HepG2 (cell line): ENCODE measurements around the gene ZMYND12. TPM values are rescaled to one million over a fixed set of nuclear protein-coding genes. Genes with fewer than 3 reads are reported as not detected.

ENCODE experiments used
- ATAC-seq: fragments of 200-7000 bp; cut with Tn5 transposase; 3 replicates; pipeline ENCODE4 v1.9.1; 2020; ENCODE audit warnings: mild to moderate bottlenecking, moderate library complexity
- BruUV-seq: library from RNA; stranded (reverse); fragments of 400-500 nt; replicated peaks from 2 replicates; lab custom pipeline; 2021; lab: Mats Ljungman, UMichigan
- CTCF ChIA-PET: fragments of 300-600 bp; formaldehyde crosslinking; extraction: SDS; loops from one replicate; lab custom pipeline; 2021; ENCODE audit warnings: low total read pairs, inconsistent platforms, low intra/inter-chr PET ratio; lab: Yijun Ruan, JAX
- POLR2A ChIA-PET: fragments of 350-600 bp; sonication (Branson Sonifier 250); formaldehyde crosslinking; loops from one replicate; lab custom pipeline; 2020; ENCODE audit warnings: antibody characterized with exemption, inconsistent platforms; lab: Yijun Ruan, JAX
- DNase-seq: peaks from one replicate; pipeline ENCODE4 v3.0.0-alpha.2; 2015; ENCODE audit warnings: low spot score
- FAIRE-seq: peaks from 3 replicates; lab custom pipeline; 2011; peaks lifted over from hg19 to GRCh38; lab: Jason Lieb, UNC
- H2AFZ ChIP-seq: one replicate; pipeline ENCODE4 v1.6.1; 2011; ENCODE audit warnings: low read length, inconsistent platforms
- H3K27ac ChIP-seq: fragments of 300-600 bp; 3 replicates; pipeline ENCODE4 v1.8.0; 2011; ENCODE audit warnings: mixed run types, mild to moderate bottlenecking, mixed read lengths, low read length, inconsistent platforms; ENCODE audit not compliant: insufficient read depth; ENCODE audit errors: extremely low read length
- H3K27me3 ChIP-seq, 2 experiments: fragments of 200-600 bp in 1 of 2; 2 replicates in 1 of 2; 3 replicates in 1 of 2; pipeline versions ENCODE4 v1.6.0 to v1.8.0; 2011; ENCODE audit warnings: low read length in 2 of 2, mild to moderate bottlenecking in 2 of 2, moderate library complexity in 2 of 2, inconsistent platforms in 1 of 2; ENCODE audit not compliant: insufficient read depth in 2 of 2, control insufficient read depth in 1 of 2
- H3K36me3 ChIP-seq, 2 experiments: fragments of 200-600 bp in 1 of 2; replicated peaks in 1 of 2; 2 replicates in 1 of 2; 3 replicates in 1 of 2; pipeline versions ENCODE4 v1.5.1 to v1.8.0; 2011; ENCODE audit warnings: low read length in 2 of 2, inconsistent platforms in 1 of 2; ENCODE audit not compliant: insufficient read depth in 2 of 2, control insufficient read depth in 1 of 2
- H3K4me1 ChIP-seq: 2 replicates; pipeline ENCODE4 v1.5.1; 2012; ENCODE audit warnings: low read length, inconsistent platforms; ENCODE audit not compliant: insufficient read depth
- H3K4me2 ChIP-seq: 2 replicates; pipeline ENCODE4 v1.6.0; 2011; ENCODE audit warnings: low read depth, low read length, inconsistent platforms
- H3K4me3 ChIP-seq, 3 experiments: fragments of 200-600 bp in 1 of 3; sonication (generic), shearing (Covaris generic) in 1 of 3; replicated peaks in 1 of 3; 2 replicates each; pipeline ENCODE4 v1.5.1; 2011 to 2016; ENCODE audit warnings: low read length in 3 of 3, inconsistent platforms in 2 of 3, low read depth in 2 of 3, mild to moderate bottlenecking in 2 of 3, control low read depth in 1 of 3, mixed read lengths in 1 of 3; ENCODE audit not compliant: insufficient read depth in 1 of 3
- H3K79me2 ChIP-seq: one replicate; pipeline ENCODE4 v1.6.1; 2011; ENCODE audit warnings: low read length, inconsistent platforms; ENCODE audit not compliant: insufficient read depth
- H3K9ac ChIP-seq: 2 replicates; pipeline ENCODE4 v1.6.0; 2011; ENCODE audit warnings: mild to moderate bottlenecking, low read depth, low read length, inconsistent platforms; ENCODE audit not compliant: insufficient read depth
- H3K9me3 ChIP-seq: 2 replicates; pipeline ENCODE4 v1.5.1; 2012; ENCODE audit warnings: mild to moderate bottlenecking, low read length
- H4K20me1 ChIP-seq: 2 replicates; pipeline ENCODE4 v1.6.0; 2011; ENCODE audit warnings: inconsistent platforms, mild to moderate bottlenecking, low read length, moderate library complexity; ENCODE audit not compliant: insufficient read depth
- ARID2 ChIP-seq: sonication (generic); formaldehyde crosslinking; IDR thresholded peaks from 2 replicates; pipeline ENCODE4 v1.8.1; 2022; ENCODE audit warnings: mild to moderate bottlenecking, missing genetic modification reagents, borderline replicate concordance
- ELF4 ChIP-seq: sonication (generic); formaldehyde crosslinking; IDR thresholded peaks from 2 replicates; pipeline ENCODE4 v1.5.0; 2020; ENCODE audit warnings: missing genetic modification reagents, mild to moderate bottlenecking, moderate library complexity, borderline replicate concordance
- HOXD1 ChIP-seq: sonication (generic); formaldehyde crosslinking; IDR thresholded peaks from 2 replicates; pipeline ENCODE4 v1.5.0; 2020; ENCODE audit warnings: missing genetic modification reagents
- KMT2A ChIP-seq: sonication (generic); formaldehyde crosslinking; IDR thresholded peaks from 2 replicates; pipeline ENCODE4 v1.4.0; 2020; ENCODE audit warnings: missing genetic modification reagents
- MED8 ChIP-seq: sonication (generic); formaldehyde crosslinking; IDR thresholded peaks from 2 replicates; pipeline ENCODE4 v1.8.1; 2023; ENCODE audit warnings: mild to moderate bottlenecking, missing genetic modification reagents; ENCODE audit not compliant: insufficient replicate concordance
- MIXL1 ChIP-seq: IDR thresholded peaks from 2 replicates; pipeline ENCODE4 v1.6.1; 2016
- MYPOP ChIP-seq: sonication (generic); formaldehyde crosslinking; IDR thresholded peaks from 2 replicates; pipeline ENCODE4 v1.8.1; 2023; ENCODE audit warnings: mild to moderate bottlenecking, moderate library complexity, missing genetic modification reagents
- NFKBIZ ChIP-seq: IDR thresholded peaks from 2 replicates; pipeline ENCODE4 v1.6.1; 2018; ENCODE audit warnings: missing genetic modification reagents, missing compliant biosample characterization
- RBFOX2 ChIP-seq: fragments of 200-400 bp; formaldehyde crosslinking; IDR thresholded peaks from 2 replicates; pipeline ENCODE4 v1.6.1; 2017; ENCODE audit warnings: low read depth, mild to moderate bottlenecking, low read length
- TAF1 ChIP-seq: sonication (generic); formaldehyde crosslinking; IDR thresholded peaks from 2 replicates; pipeline ENCODE4 v1.4.0; 2020; ENCODE audit warnings: missing genetic modification reagents
- TIGD3 ChIP-seq: sonication (generic); formaldehyde crosslinking; IDR thresholded peaks from 2 replicates; pipeline ENCODE4 v1.5.1; 2020; ENCODE audit warnings: mild to moderate bottlenecking, missing genetic modification reagents, borderline replicate concordance
- ZC3H4 ChIP-seq: sonication (generic); formaldehyde crosslinking; IDR thresholded peaks from 2 replicates; pipeline ENCODE4 v1.4.0; 2020; ENCODE audit warnings: missing genetic modification reagents, borderline replicate concordance
- ZGPAT ChIP-seq: IDR thresholded peaks from 2 replicates; pipeline ENCODE4 v1.6.1; 2016; ENCODE audit warnings: mild to moderate bottlenecking
- ZNF317 ChIP-seq: sonication (generic); formaldehyde crosslinking; IDR thresholded peaks from 2 replicates; pipeline ENCODE4 v1.5.0; 2020; ENCODE audit warnings: mild to moderate bottlenecking, missing genetic modification reagents
- ZNF776 ChIP-seq: sonication (generic); formaldehyde crosslinking; IDR thresholded peaks from 2 replicates; pipeline ENCODE4 v1.4.0; 2020; ENCODE audit warnings: mild to moderate bottlenecking, missing genetic modification reagents
- WGBS: methylation state at CpG from one replicate; pipeline ENCODE4 v1.1.6; 2017; ENCODE audit warnings: low lambda C conversion rate; 5-methylcytosine and 5-hydroxymethylcytosine counted together
- in situ Hi-C: cut with HindIII; loops from 2 replicates; pipeline ENCODE4 v1.10.0; 2017; ENCODE audit warnings: low pct_unique_long_range_greater_than_20kb; ENCODE audit not compliant: extremely low pct_ligation_motif_present
- intact Hi-C: fragments of 100-400 bp; cut with micrococcal nuclease; formaldehyde crosslinking; loops from one replicate; pipeline ENCODE4 v1.10.0; 2022; ENCODE audit not compliant: unreplicated experiment
- polyA plus RNA-seq, 8 experiments: library from polyadenylated mRNA; depleted of rRNA in 3 of 8; stranded (reverse) in 7 of 8; unstranded in 1 of 8; fragments of >200 nt; fragmentation: Illumina TruSeq in 4 of 8; extraction: Trizol in 4 of 8; gene quantifications; 2 replicates each; pipeline versions ENCODE4 v1.2.1 to v1.2.3, GENCODE V29; 2011 to 2016; ENCODE audit warnings: low read depth in 4 of 8, missing spikeins in 1 of 8, mixed read lengths in 1 of 8; ENCODE audit not compliant: insufficient read depth in 1 of 8
- total RNA-seq, 5 experiments: library from RNA; depleted of rRNA; stranded (reverse); fragments of >200 nt; fragmentation: Illumina TruSeq; extraction: Trizol; gene quantifications; 2 replicates each; pipeline ENCODE4 v1.2.3, GENCODE V29; 2016; ENCODE audit warnings: low read depth in 1 of 5

The ZMYND12 gene
- total and polyA plus RNA-seq, 2 of the 13 experiments (the other 11 are each of a cell fraction or from before 2014, with no cell fraction given), result 0.13 to 0.71 TPM

- no peak overlapping the region for H3K4me2 ChIP-seq
- peaks cover 12% of the 10 kb centered on the region for H3K79me2 ChIP-seq
- H3K9ac ChIP-seq, result no peak overlapping the region
- intact Hi-C loops (loop anchor here (5.0 kb wide), 1 partner anchor 124 kb away; the partner anchor contains the start of gene FOXJ3), in situ Hi-C loops (no loop called here)
- ATAC-seq (no peak), FAIRE-seq (no peak), DNase-seq (no peak)
- H3K4me3 ChIP-seq, result no peak overlapping the region
- peaks cover 51% of the 10 kb centered on the region for H3K4me1 ChIP-seq
- H3K27ac ChIP-seq, result no peak overlapping the region
- H2AFZ ChIP-seq, result no peak overlapping the region
- BruUV-seq, result no TSS peak
- POLR2A ChIA-PET, result no interaction called here
- peak; percentile 17; the same call in 1 of the 2 replicates for TF ChIP-seq RBFOX2
- TF ChIP-seq HOXD1 (CRISPR knock-in tag), result no peak
- peaks cover 1 to 6% of the 10 kb centered on the region in 2 experiments; a peak in 3 of 5 replicates for H3K36me3 ChIP-seq
- H3K27me3 ChIP-seq, result no peaks in the 10 kb centered on the region; a peak in 1 of 5 replicates
- CTCF ChIA-PET, result no interaction called here
- WGBS, result 96% methylated on average over 2 of the region's 2 CpGs
- H3K9me3 ChIP-seq, result no peaks in the 10 kb centered on the region
- no peaks in the 10 kb centered on the region for H4K20me1 ChIP-seq
These were observed 5.4 kb upstream of the ZMYND12 start for GRCh38 chr1:42461196-42461595.

GRCh38 chr1:42456754-42457089, 900 bp upstream of the ZMYND12 start:
- Histone ChIP-seq H3K27me3 (no peaks in the 10 kb centered on the region; a peak in 1 of 5 replicates), H3K4me1 (peaks cover 35% of the 10 kb centered on the region), H3K27ac (peak overlapping the region; percentile 74), H3K9me3 (no peaks in the 10 kb centered on the region), H3K79me2 (peaks cover 12% of the 10 kb centered on the region), H3K4me2 (peak overlapping the region; percentile 99), H3K9ac (peak overlapping the region; percentile 93), H3K4me3 (peak overlapping the region; percentile 90 to 97 (median 96)), H2AFZ (no peak overlapping the region), H4K20me1 (no peaks in the 10 kb centered on the region), H3K36me3 (peaks cover 1 to 6% of the 10 kb centered on the region in 2 experiments; a peak in 3 of 5 replicates)
- ATAC-seq (peak; percentile 84), DNase-seq (peak; percentile 56), FAIRE-seq (no peak)
- WGBS, result 4% methylated on average over 4 of the region's 23 CpGs
- BruUV-seq, result no TSS peak
- ChIA-PET POLR2A (interaction anchor here (0.6 to 1.4 kb wide), 6 partner anchors 9 to 201 kb away, joined by 3 to 8 read pairs (median 4); partner anchors contain the start of gene PPIH), CTCF (no interaction called here)
- in situ Hi-C loops, result no loop called here
- intact Hi-C loops, result no loop called here
- peak; percentile 14; the same call in 1 of the 2 replicates for TF ChIP-seq MYPOP
- peak; percentile 28; the same call in 1 of the 2 replicates for TF ChIP-seq KMT2A (CRISPR knock-in tag)
- TF ChIP-seq ARID2 (CRISPR knock-in tag), result no peak
- TF ChIP-seq ZNF776 (CRISPR knock-in tag), result 0 out of 2 replicates have a peak, but pooled peaks have one; percentile 72
- no peak for TF ChIP-seq NFKBIZ (CRISPR knock-in tag)
- TF ChIP-seq MED8 (CRISPR knock-in tag), result peak; percentile 15
- no peak for TF ChIP-seq MIXL1
- TF ChIP-seq TAF1, result peak; percentile 53; the same call in 1 of the 2 replicates
- TF ChIP-seq ZNF317 (CRISPR knock-in tag), result 0 out of 2 replicates have a peak, but pooled peaks have one; percentile 8
- peak; percentile 82 for TF ChIP-seq ZGPAT (CRISPR knock-in tag)
- TF ChIP-seq ELF4 (CRISPR knock-in tag), result peak; percentile 95
- 0 out of 2 replicates have a peak, but pooled peaks have one; percentile 13 for TF ChIP-seq TIGD3
- 0 out of 2 replicates have a peak, but pooled peaks have one; percentile 24 for TF ChIP-seq ZC3H4 (CRISPR knock-in tag)
